ENCODE measurements around the gene CCDC15. TPM values are rescaled to one million over a fixed set of nuclear protein-coding genes. Genes with fewer than 3 reads are reported as not detected.
"Not testable (repeated sequence)": the region's sequence is repeated elsewhere in the genome, so short reads cannot be mapped to it uniquely, and the experiment has no call there.

Gene CCDC15
- total RNA-seq, 2 donors from 2014 or later: 2.7 to 6.8 TPM

DNA sequence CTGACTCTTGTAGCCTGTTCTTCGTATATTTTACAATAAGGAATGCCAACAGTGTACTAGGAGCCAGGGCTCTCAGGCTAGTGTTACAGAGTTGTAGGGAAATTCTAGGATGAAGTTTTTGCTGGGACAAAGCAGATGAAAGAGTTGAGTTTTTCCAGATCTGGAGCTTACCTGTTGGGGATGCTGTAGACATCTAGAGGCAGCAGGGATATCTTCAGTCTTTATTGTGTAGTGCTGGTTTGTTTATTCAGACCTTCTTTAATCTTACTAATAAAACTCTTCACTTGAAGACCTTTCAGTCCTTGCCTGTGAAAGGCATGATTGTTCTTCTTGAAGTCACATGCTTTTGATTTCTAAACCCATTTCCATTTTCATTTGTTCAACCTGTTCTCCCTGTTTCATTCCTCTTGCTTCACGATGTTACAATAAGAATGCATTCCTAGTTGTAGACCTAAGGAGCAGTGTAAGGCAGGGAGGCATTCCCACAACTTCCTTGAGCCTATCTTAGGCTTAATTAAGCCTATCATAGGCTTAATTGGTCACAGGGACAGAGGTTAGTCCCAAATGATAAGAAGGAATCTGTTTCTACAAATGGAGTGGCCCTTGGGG is 101.2 kb downstream of the CCDC15 start:
- H3K4me1 Mint-ChIP-seq (ENCODE audit: low read depth in 2 of 2): peaks cover 0 to 4% of the 10 kb centered on the region in 2 donors
- H3K36me3 Mint-ChIP-seq: no peaks in the 10 kb centered on the region
- H3K4me3 Mint-ChIP-seq: no peak overlapping the region
- no peak overlapping the region for H3K27ac Mint-ChIP-seq
- DNase-seq (ENCODE audit: low spot score) (no peak), ATAC-seq (no peak)
- no peaks in the 10 kb centered on the region for H3K9me3 Mint-ChIP-seq
- H3K27me3 Mint-ChIP-seq: no peaks in the 10 kb centered on the region

DNA sequence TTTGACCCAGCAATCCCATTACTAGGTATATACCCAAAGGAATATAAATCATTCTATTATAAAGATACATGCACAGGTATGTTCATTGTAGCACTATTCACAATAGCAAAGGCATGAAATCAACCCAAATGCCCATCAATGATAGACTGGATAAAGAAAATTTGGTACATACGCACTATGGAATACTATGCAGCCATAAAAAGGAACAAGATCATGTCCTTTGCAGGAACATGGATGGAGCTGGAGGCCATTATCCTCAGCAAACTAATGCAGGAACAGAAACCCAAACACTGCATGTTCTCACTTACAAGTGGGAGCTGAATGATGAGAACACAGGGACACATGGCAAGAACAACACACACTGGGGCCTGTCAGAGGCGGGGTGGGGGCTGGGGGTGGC is 102.1 kb downstream of the CCDC15 start:
- H3K4me1 Mint-ChIP-seq (ENCODE audit: low read depth in 2 of 2); ATAC-seq; H3K27me3 Mint-ChIP-seq; H3K27ac Mint-ChIP-seq; H3K36me3 Mint-ChIP-seq; H3K4me3 Mint-ChIP-seq; DNase-seq (ENCODE audit: low spot score); H3K9me3 Mint-ChIP-seq: not testable (repeated sequence)

- H3K4me1 Mint-ChIP-seq (ENCODE audit: low read depth in 2 of 2): peaks cover 3 to 5% of the 10 kb centered on the region in 2 donors
- H3K4me3 Mint-ChIP-seq: no peak overlapping the region
- H3K27me3 Mint-ChIP-seq: peaks cover 0 to 4% of the 10 kb centered on the region in 2 donors
- no peaks in the 10 kb centered on the region for H3K36me3 Mint-ChIP-seq
- DNase-seq (ENCODE audit: low spot score): no peak
- no peak overlapping the region for H3K27ac Mint-ChIP-seq
- ATAC-seq: no peak
- no peaks in the 10 kb centered on the region for H3K9me3 Mint-ChIP-seq
Measured at GRCh38 chr11:125056931-125057692, 103.1 kb downstream of the CCDC15 start.

GRCh38 chr11:125057693-125058016 is 103.7 kb downstream of the CCDC15 start:
- Mint-ChIP-seq H3K4me3 (no peak overlapping the region), H3K36me3 (no peaks in the 10 kb centered on the region), H3K4me1 (ENCODE audit: low read depth in 2 of 2) (peaks cover 7 to 8% of the 10 kb centered on the region in 2 donors), H3K27me3 (peaks cover 0 to 8% of the 10 kb centered on the region in 2 donors), H3K27ac (no peak overlapping the region), H3K9me3 (no peaks in the 10 kb centered on the region)
- ATAC-seq (no peak), DNase-seq (ENCODE audit: low spot score) (no peak)

GRCh38 chr11:125061281-125061680 is 107.3 kb downstream of the CCDC15 start:
- Mint-ChIP-seq H3K36me3 (no peaks in the 10 kb centered on the region), H3K9me3 (no peaks in the 10 kb centered on the region), H3K27ac (no peak overlapping the region), H3K4me3 (no peak overlapping the region), H3K4me1 (ENCODE audit: low read depth in 2 of 2) (peaks cover 9 to 10% of the 10 kb centered on the region in 2 donors), H3K27me3 (peaks cover 5 to 13% of the 10 kb centered on the region in 2 donors)
- no peak for ATAC-seq
- DNase-seq (ENCODE audit: low spot score): no peak

DNA sequence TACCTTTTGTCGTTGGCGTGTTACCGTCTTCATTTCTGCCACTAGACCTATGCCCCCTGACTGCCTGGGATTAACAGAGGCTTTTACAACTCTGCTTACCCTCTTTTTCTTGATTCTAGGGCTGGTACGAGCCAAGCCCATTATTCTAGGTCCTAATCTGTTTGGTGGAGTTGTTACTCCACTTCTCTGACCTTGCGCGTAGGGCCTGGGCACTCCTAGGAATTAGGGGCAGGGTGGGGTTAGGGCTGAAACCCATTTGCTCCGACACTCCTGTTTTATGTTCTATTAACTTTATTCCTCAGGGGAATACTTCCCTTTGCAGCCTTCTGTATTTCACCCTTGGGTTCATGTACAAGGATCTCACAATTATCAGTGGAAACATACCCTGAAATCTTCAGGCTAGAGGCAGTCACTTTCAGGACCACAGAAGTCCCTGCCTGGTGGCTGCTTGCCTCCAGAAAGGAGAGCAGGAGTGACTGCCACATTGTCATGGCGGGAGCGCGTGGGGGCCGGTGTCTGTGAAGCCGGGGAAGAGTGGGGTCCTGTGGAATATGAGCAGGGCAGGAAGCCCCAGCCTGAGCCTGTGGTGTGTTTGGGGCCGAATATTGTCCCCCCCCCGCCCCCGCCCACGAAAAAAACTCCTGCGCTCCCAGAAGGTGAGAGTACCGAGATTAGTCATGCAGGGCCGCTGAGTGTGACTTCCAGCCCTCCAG is 108.4 kb downstream of the CCDC15 start:
- H3K27me3 Mint-ChIP-seq: peaks cover 6 to 13% of the 10 kb centered on the region in 2 donors
- H3K36me3 Mint-ChIP-seq: no peaks in the 10 kb centered on the region
- peak overlapping the region; percentile 3 to 27 for H3K27ac Mint-ChIP-seq
- H3K9me3 Mint-ChIP-seq: no peaks in the 10 kb centered on the region
- DNase-seq (ENCODE audit: low spot score) (no peak), ATAC-seq (no peak)
- H3K4me1 Mint-ChIP-seq (ENCODE audit: low read depth in 2 of 2): peaks cover 9 to 10% of the 10 kb centered on the region in 2 donors
- H3K4me3 Mint-ChIP-seq: peak overlapping the region; percentile 84

GRCh38 chr11:125062931-125063428 is 109.0 kb downstream of the CCDC15 start, which contains the start of gene SLC37A2:
Gene SLC37A2 (plus strand): TSS chr11:125063305. CDS start chr11:125063368, 63 bp downstream.
- Mint-ChIP-seq H3K9me3 (no peaks in the 10 kb centered on the region), H3K27ac (peak within 1 kb of the TSS; percentile 3 to 27), H3K27me3 (peaks cover 6 to 13% of the 10 kb centered on the region in 2 donors), H3K36me3 (no peaks in the 10 kb centered on the region), H3K4me1 (ENCODE audit: low read depth in 2 of 2) (peaks cover 9 to 10% of the 10 kb centered on the region in 2 donors), H3K4me3 (peak within 1 kb of the TSS; percentile 84)
- DNase-seq (ENCODE audit: low spot score) (peak; percentile 86), ATAC-seq (peak; percentile 94 to 95)

DNA sequence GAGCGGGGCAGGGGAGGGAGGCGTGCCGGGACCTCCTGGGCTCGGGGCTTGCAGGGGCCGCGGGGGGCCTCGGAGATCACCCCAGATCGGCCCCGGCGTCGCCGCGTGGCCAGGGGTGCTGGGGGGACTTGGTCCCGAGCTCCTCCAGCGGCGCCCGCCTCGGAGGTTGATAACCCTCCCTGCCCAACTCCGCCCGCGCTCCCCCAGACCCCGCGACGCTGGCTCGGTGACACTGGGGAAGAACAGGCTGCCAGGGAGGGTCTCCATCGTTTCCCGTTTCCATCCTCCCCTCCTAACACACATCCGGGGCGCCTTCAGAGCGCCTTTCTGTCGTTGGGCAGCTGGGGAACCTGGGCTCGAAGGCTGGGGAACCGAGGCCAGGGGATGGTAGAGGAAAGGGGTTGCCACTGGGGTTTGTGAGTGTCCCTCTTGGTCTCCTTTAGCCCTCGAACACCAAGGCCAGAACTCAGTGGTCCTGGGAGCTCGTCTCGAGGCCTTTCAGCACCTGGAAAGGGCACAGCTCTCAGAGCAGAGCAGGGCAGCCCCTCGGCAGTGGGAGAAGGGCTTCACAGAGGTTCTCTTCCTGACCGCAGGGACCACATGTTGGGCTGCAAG is 109.5 kb downstream of the CCDC15 start:
- peaks cover 6 to 13% of the 10 kb centered on the region in 2 donors for H3K27me3 Mint-ChIP-seq
- H3K27ac Mint-ChIP-seq: no peak overlapping the region
- H3K9me3 Mint-ChIP-seq: no peaks in the 10 kb centered on the region
- peak in 1 of 2 donors; percentile 19 for ATAC-seq
- no peaks in the 10 kb centered on the region for H3K36me3 Mint-ChIP-seq
- peaks cover 9 to 10% of the 10 kb centered on the region in 2 donors for H3K4me1 Mint-ChIP-seq (ENCODE audit: low read depth in 2 of 2)
- no peak for DNase-seq (ENCODE audit: low spot score)
- peak overlapping the region; percentile 42 for H3K4me3 Mint-ChIP-seq

GRCh38 chr11:125064070-125064469 is 110.1 kb downstream of the CCDC15 start:
- peaks cover 6 to 13% of the 10 kb centered on the region in 2 donors for H3K27me3 Mint-ChIP-seq
- ATAC-seq (no peak), DNase-seq (ENCODE audit: low spot score) (no peak)
- no peak overlapping the region for H3K4me3 Mint-ChIP-seq
- H3K36me3 Mint-ChIP-seq: no peaks in the 10 kb centered on the region
- H3K27ac Mint-ChIP-seq: no peak overlapping the region
- H3K4me1 Mint-ChIP-seq (ENCODE audit: low read depth in 2 of 2): peaks cover 9 to 10% of the 10 kb centered on the region in 2 donors
- no peaks in the 10 kb centered on the region for H3K9me3 Mint-ChIP-seq

- peaks cover 6% of the 10 kb centered on the region in 2 donors for H3K27me3 Mint-ChIP-seq
- H3K27ac Mint-ChIP-seq: no peak overlapping the region
- H3K9me3 Mint-ChIP-seq: no peaks in the 10 kb centered on the region
- ATAC-seq (no peak), DNase-seq (ENCODE audit: low spot score) (no peak)
- H3K4me1 Mint-ChIP-seq (ENCODE audit: low read depth in 2 of 2): peaks cover 15 to 18% of the 10 kb centered on the region in 2 donors
- H3K4me3 Mint-ChIP-seq: no peak overlapping the region
- no peaks in the 10 kb centered on the region for H3K36me3 Mint-ChIP-seq
Measured at GRCh38 chr11:125068368-125068767, 114.4 kb downstream of the CCDC15 start.

DNA sequence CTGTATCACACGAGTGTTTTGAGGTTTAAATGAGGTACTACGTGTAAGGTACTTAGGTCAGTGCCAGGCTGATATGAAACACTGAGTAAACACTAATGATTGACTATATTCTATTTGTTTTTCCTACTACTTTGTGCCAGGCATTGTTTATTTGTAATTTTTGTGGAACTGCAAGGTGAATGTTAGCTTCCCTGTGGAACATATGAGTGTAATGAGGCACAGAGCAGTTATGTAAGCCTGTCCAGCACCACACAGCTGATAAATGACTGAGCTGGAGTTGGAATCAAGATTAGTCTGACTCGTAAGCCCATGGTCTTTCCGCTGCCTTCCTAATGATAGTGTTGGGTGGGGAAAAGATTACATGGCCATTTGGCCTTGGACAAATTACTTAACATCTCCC is 115.0 kb downstream of the CCDC15 start:
- DNase-seq (ENCODE audit: low spot score): no peak
- Mint-ChIP-seq H3K36me3 (no peaks in the 10 kb centered on the region), H3K27me3 (peaks cover 6% of the 10 kb centered on the region in 2 donors), H3K27ac (no peak overlapping the region), H3K4me1 (ENCODE audit: low read depth in 2 of 2) (peaks cover 16 to 18% of the 10 kb centered on the region in 2 donors), H3K9me3 (no peaks in the 10 kb centered on the region), H3K4me3 (no peak overlapping the region)
- ATAC-seq: no peak

GRCh38 chr11:125069796-125070195 is 115.8 kb downstream of the CCDC15 start:
- no peaks in the 10 kb centered on the region for H3K36me3 Mint-ChIP-seq
- no peak overlapping the region for H3K27ac Mint-ChIP-seq
- no peak for ATAC-seq
- H3K4me3 Mint-ChIP-seq: no peak overlapping the region
- no peaks in the 10 kb centered on the region for H3K9me3 Mint-ChIP-seq
- peaks cover 18 to 19% of the 10 kb centered on the region in 2 donors for H3K4me1 Mint-ChIP-seq (ENCODE audit: low read depth in 2 of 2)
- no peak for DNase-seq (ENCODE audit: low spot score)
- peaks cover 3 to 6% of the 10 kb centered on the region in 2 donors for H3K27me3 Mint-ChIP-seq

DNA sequence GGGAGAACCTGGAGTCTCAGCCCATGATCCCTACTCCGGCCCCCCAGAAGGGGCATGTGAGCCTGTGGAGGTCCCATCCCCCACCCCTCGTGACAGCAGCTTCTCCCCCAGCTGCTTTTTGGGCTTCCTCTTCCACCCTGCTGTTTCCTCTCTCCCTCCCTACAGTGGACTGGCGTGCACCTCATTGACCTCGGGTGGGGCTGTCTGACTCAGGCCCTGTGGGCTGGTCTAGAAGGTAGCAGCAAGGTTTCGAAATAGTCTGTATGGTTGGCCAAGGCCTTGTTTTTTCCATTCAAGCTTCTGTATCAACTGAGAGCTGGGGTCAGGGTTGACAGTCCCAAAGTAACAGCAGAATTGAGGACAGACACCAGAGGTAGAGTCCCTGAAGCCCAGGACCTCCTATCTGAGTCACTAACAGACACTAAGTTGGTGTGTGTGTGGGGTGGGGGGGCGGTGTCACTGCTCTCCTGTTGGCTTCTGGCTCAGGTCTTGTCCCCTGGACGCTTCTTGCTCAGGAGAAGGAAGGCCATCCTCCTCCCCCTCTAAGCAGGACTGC is 116.8 kb downstream of the CCDC15 start:
- Mint-ChIP-seq H3K27ac (peak overlapping the region in 1 of 2 donors; percentile 31), H3K4me3 (peak overlapping the region; percentile 53), H3K27me3 (peaks cover 0 to 3% of the 10 kb centered on the region in 2 donors), H3K36me3 (no peaks in the 10 kb centered on the region), H3K9me3 (no peaks in the 10 kb centered on the region), H3K4me1 (ENCODE audit: low read depth in 2 of 2) (peaks cover 18 to 19% of the 10 kb centered on the region in 2 donors)
- DNase-seq (ENCODE audit: low spot score) (no peak), ATAC-seq (peak; percentile 91 to 92)

Measured in natural killer cell treated with Interleukin-12 subunit alpha and Interleukin-12 subunit beta and Interleukin-15 and Interleukin-18, amount 100 ng/mL, for 72 hours (primary cell).